T-helper 2 cell (primary cell): ENCODE data around the gene BCAP31.
"Not testable (repeated sequence)": the region's sequence is repeated elsewhere in the genome, so short reads cannot be mapped to it uniquely, and the experiment has no call there.

ENCODE experiments used
- DNase-seq, 5 experiments: peaks; one replicate each; pipeline versions ENCODE4 v3.0.0 to v3.0.0-alpha.2; 2012 to 2022

BCAP31 gene

GRCh38 chrX:153693216-153694086 lies 30.7 kb downstream of the BCAP31 start:
- DNase-seq, result no peak

GRCh38 chrX:153692611-153693156 lies 31.5 kb downstream of the BCAP31 start:
- no peak for DNase-seq

- DNase-seq, result no peak
These were observed 32.2 kb downstream of the BCAP31 start for GRCh38 chrX:153692003-153692402.

GRCh38 chrX:153691032-153691827 lies 33.0 kb downstream of the BCAP31 start:
- not testable (repeated sequence) for DNase-seq

GRCh38 chrX:153690466-153690865 lies 33.7 kb downstream of the BCAP31 start:
- DNase-seq, result no peak

GRCh38 chrX:153689654-153690465 lies 34.3 kb downstream of the BCAP31 start:
- DNase-seq, result no peak

- DNase-seq, result no peak
These were observed 35.1 kb downstream of the BCAP31 start for GRCh38 chrX:153688911-153689590.

GRCh38 chrX:153688506-153688905 lies 35.7 kb downstream of the BCAP31 start:
- no peak for DNase-seq

GRCh38 chrX:153688071-153688470 lies 36.1 kb downstream of the BCAP31 start:
- no peak for DNase-seq

- DNase-seq, result peak in 2 of 5 experiments; percentile 15 to 37
These were observed 36.8 kb downstream of the BCAP31 start, which contains the start of gene SLC6A8 for GRCh38 chrX:153687121-153688039. TSS of gene SLC6A8 (plus strand) at chrX:153687926. CDS start at chrX:153688575, 649 bp downstream.

GRCh38 chrX:153686711-153687110 lies 37.5 kb downstream of the BCAP31 start:
- DNase-seq, result no peak

- DNase-seq, result no peak
These were observed 38.2 kb downstream of the BCAP31 start for GRCh38 chrX:153685751-153686696.

GRCh38 chrX:153685156-153685536 lies 39.0 kb downstream of the BCAP31 start:
- no peak for DNase-seq

- no peak for DNase-seq
These were observed 39.6 kb downstream of the BCAP31 start for GRCh38 chrX:153684467-153685155.

GRCh38 chrX:153683486-153683885 lies 40.7 kb downstream of the BCAP31 start:
- DNase-seq, result not testable (repeated sequence)

GRCh38 chrX:153681175-153681574 lies 43.0 kb downstream of the BCAP31 start:
- no peak for DNase-seq

GRCh38 chrX:153674219-153674851 lies 49.9 kb downstream of the BCAP31 start:
- DNase-seq, result no peak
